Stimulated activated CD4-positive, alpha-beta T cell treated with anti-CD3 and anti-CD28 coated beads, Interleukin-15, amount 100 ng/mL, for 1 hour (primary cell): Measurements from ENCODE around the gene TTC27.
"Not testable (repeated sequence)": the region's sequence is repeated elsewhere in the genome, so short reads cannot be mapped to it uniquely, and the experiment has no call there.

Experiments used
- DNase-seq, 2 donors: peaks; one replicate each; pipeline ENCODE4 v3.0.0-alpha.2; 2020; ENCODE audit warnings: low read depth in 1 of 2, low spot score in 1 of 2

TTC27 gene

DNA sequence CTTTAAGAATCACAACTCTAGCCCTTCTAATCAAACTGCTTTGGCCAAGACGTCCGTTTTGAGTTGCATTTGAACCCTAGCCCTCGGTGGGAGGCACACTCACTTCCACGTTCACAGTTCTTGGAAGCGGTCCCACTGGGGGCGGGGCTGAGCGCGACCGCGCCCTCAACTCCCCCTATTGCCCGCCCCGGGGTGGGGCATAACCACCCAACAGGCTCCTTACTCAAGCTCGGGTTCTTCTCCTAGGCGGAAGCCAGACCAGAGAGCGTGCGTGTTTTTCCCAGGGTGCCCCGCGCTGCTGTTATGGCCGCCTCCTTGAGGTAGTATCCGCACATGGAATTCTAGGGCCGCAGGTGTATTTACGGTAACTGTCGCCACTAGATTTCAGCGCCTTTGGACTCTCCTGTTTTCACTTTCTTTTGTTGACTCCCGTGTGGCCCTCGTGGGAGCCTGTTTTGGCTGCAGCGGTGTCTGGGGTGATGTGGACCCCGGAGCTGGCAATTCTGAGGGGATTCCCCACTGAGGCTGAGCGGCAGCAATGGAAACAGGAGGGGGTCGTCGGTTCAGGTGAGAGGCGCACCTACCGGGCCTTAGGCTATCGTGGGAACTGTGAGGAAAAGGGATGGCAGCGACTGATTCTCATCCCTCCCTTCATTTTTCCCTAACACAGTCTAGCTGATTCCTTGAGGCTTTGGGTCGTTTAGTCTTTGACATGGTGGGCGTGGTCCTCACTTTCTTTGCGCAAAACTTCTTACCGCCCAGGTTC is at the start of gene TTC27:
TSS of gene TTC27 (plus strand) at position 237 of the 766 bp plus-strand sequence. CDS start at position 480, 243 bp downstream.
- DNase-seq = peak; percentile 87 to 92

- no peak for DNase-seq
Observed at GRCh38 chr2:32591669-32592463, 36.0 kb upstream of the TTC27 start.

DNA sequence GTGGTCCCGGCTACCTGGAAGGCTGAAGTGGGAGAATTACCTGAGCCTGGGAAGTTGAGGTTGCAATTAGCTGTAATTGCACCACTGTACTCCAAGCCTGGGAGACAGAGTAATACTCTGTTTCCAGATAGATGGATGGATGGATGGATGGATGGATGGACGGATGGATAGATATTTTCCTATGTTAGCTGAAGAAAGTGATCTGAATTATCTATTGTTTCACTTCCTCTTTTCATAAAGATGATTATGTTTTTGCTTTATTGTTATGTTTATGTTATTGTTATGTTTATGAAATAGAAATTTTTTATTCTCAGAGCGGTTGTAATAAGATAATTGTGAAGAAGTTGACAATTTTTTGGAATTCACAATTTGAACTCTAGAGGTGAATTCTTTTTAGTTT is 33.3 kb upstream of the TTC27 start:
- no peak for DNase-seq

- no peak for DNase-seq
Observed at GRCh38 chr2:32611366-32611765, 16.5 kb upstream of the TTC27 start.

DNA sequence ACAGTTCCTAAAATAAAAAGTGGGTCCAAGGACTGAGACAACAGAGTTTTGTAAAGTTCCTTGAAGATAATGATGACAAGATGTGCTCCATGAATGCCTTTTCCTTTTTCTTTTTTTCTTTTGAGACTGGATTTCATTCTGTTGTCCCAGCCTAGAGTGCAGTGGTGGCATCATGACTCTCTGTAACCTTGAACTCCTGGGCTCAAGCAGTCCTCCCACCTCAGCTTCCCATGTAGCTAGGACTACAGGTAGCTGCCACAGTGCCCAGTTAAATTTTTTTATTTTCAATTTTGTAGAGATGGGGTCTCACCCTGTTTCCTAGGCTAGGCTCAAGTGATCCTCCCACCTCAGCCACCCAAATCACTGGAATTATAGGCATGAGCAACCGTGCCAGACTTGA is 16.1 kb upstream of the TTC27 start:
- no peak for DNase-seq

DNA sequence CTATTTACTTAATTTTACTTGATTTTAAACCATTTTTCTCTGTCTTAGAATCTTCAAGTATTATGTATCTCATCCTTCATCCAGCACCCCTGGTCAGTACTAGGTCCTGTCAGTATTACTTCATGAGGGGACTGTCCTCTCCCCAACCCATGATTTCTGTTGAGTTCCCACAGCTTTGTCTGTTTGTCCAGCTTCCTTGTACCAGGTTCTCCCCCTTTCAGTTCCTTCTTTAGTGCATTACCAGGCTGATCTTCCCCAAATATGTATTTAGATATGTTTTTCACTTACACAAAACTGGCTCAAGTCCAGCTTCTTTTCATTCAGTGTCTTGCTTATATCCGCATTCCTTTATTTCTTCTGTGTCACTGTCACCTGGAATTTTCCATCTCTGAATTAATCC is 13.8 kb upstream of the TTC27 start:
- no peak for DNase-seq

DNA sequence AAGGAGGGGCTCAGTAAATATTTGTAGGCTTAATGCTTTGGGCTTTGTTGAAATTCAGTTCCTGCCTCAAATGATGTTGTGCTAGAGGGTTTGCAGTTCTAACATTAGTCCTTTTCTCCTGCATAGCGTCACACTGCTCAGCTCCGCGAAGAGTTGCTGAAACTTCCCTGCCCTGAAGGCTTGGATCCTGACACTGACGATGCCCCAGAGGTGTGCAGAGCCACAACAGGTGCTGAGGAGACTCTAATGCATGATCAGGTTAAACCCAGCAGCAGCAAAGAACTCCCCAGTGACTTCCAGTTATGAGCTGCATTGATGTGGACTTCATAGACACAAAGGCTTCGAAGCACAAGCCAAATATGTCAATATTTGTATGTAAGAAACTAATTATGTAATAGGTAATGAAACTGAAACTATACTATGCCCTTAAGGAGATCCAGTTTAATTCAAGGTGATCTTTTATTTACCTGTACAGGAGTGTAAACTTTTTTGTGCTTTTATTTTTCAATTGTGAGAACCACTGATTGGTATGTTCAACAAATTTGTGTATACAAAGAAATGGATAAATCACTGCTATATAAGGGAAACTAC is 10.2 kb upstream of the TTC27 start:
- no peak for DNase-seq

DNA sequence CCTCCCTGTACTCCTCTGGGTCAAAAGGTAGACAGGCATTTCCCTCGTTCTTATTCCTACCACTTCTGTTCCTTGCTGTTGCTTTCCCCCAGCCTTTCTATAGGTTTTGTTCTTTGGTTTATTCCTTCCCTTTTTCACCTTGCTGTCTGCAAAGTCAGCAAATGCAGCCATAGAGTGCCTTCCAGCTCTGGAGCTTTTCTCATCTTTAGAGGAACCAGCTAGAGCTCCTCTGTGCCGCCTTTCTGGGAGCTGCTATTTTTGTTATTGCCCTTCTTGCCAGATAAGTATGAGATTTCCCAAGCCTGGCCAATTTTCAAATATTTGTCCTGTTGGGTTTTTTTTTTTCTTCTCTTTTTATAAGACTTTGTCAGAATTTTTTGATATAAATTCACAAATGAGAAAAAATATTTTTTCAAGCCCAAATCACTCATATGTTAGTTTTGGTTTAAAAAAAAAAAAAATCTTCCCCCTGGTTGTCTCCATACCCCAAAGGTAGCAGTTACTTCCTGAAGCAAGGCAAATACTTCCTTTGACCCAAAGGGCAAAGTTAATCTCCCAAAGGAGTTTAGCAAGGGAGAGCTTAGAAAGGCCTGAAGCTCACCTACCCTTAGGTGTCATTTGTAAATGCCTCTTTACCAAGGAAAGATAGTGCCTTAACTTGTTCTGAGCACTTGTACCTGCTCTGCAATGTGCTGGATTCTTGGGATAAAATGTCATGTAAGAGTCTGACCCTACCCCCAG is 5.1 kb upstream of the TTC27 start:
- DNase-seq = no peak

GRCh38 chr2:32623311-32623706 is 4.5 kb upstream of the TTC27 start:
- DNase-seq = no peak

DNA sequence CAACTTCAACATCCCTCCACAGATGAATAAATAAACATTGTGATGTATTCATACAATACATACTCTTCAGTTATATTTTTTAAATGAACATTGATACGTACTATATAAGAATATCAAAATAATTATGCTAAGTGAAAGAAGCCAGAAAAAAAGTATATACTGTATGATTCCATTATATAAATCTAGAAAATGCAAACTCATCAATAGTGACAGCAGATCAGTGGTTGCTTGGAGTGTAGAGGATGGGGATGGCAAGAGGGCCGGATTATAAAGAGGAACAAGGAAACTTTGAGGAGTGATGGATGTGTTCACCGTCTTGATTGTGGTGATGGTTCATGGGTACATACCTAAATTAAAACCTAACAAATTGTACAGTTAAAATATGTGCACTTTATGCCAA is 3.0 kb upstream of the TTC27 start:
- no peak for DNase-seq

DNA sequence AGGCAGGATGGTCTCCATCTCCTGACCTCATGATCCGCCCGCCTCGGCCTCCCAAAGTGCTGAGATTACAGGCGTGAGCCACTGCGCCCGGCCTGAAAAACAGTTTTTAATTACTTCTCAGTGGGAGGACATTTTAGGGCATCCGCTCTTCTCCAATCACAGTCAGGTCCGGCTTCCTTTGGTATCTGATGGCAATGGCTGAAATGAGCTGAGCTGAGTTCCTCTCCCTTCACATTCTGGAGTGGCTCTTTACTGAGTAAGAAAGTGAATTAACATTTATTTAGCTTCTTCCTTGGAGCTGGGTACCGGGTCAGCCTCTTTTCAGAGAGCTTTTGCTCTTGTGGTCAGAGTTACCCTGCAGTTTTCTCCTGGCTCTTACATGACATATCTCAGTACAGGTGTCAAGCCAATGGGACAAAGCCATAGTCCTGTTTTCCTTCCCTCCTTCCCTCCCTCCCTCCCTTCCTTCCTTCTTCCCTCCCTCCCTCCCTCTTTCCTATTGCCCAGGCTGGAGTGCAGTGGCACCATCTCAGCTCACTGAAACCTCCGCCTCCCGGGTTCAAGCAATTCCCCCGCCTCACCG is 1.1 kb upstream of the TTC27 start:
- no peak for DNase-seq

- DNase-seq = no peak
Observed at GRCh38 chr2:32627441-32627813, 423 bp upstream of the TTC27 start.

DNA sequence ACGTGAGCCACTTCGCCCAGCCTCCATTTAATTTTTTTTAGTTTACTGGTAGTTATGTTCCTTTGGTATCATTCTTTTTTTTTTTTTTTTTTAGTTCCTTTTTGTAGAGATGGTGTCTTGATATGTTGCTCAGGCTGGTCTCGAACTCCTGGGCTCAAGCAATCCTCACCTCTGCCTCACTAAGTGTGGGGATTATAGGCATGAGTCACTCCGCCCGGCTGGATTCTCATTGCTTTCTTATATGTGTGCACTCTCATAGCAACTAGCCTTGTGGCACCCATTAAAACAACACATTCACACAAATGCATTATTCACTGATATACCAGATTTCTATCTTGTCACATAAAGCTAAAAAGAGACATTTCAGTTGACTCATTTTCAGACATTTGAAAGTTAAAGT is 4.2 kb downstream of the TTC27 start:
- DNase-seq = no peak

- DNase-seq = no peak
Observed at GRCh38 chr2:32633040-32633439, 5.2 kb downstream of the TTC27 start.

- DNase-seq = not testable (repeated sequence)
Observed at GRCh38 chr2:32638548-32638947, 10.7 kb downstream of the TTC27 start.

GRCh38 chr2:32641180-32641579 is 13.3 kb downstream of the TTC27 start:
- DNase-seq = no peak

- no peak for DNase-seq
Observed at GRCh38 chr2:32647180-32647651, 19.4 kb downstream of the TTC27 start.

DNA sequence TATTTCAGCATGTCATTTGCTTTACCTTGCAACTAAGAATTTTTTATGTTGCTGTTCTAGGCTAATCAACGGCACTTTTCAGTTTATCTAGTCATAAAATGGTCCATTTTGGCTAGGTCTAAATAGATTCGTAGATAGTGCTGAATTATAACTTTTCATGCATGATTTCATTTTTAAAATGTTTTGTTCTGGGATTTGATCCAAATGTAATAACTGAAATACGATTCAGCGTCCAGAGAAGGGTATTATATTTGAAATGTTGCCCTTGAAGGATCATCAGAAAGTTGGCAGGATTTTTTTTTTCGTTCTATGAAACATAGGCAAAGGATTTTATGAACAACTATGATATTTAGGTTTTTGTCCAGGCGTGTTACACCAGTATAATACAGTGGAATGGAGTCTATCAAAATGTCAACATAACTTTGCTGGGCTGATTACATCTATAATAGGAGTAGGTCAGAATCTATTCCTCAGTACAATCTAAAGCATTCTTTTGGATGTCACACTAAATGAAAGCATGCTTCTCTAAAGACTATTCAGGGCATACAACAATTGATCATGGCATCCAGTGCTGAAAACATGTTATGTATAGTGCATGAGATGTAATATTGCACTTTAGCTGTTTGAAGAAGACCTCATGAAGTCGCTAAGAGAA is 24.8 kb downstream of the TTC27 start:
- DNase-seq = no peak

DNA sequence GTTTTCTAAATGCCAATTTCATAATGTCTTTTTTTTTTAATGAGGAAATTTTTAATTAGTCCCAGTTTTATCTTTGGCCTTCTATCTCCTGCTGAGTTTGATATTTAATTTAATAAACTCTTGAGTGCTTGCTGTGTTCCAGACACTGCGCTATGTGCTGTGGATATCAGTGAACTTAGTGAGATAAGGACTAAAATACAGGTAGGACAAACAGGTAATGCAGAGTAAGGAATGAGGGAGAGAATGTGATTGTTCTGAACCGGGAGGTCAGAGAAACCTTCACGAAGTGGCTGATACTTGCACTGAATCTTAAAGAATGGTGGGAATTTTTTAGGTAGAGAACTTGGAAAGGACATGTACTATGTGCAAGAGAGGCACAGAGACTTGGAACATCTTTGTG is 28.2 kb downstream of the TTC27 start:
- DNase-seq = no peak

GRCh38 chr2:32663864-32664263 is 36.0 kb downstream of the TTC27 start:
- DNase-seq = no peak
